HG02840 (cell line): Measurements from ENCODE around the gene RBM4B.

ENCODE experiments used
- ATAC-seq: cut with Tn5 transposase; IDR thresholded peaks from one replicate; pipeline ENCODE4 v1.9.1; 2021; ENCODE audit warnings: mild to moderate bottlenecking, moderate library complexity, moderate number of reproducible peaks; ENCODE audit not compliant: unreplicated experiment, low FRiP score

Gene RBM4B

GRCh38 chr11:66616379-66617154 lies 61.1 kb downstream of the RBM4B start, which contains the start of gene RBM14:
TSS of gene RBM14 (plus strand) at chr11:66616630. CDS start at chr11:66616721, 91 bp downstream.
- peak; percentile 84 for ATAC-seq
